GM12864 (cell line): ENCODE measurements around the gene GNA12.

Experiments used
- DNase-seq: peaks from one replicate; pipeline ENCODE4 v3.0.0-alpha.2; 2011; ENCODE audit warnings: low read depth
- H3K4me3 ChIP-seq: 2 replicates; pipeline ENCODE4 v1.5.1; 2011; ENCODE audit warnings: mild to moderate bottlenecking, low read depth, low read length, control low read depth
- CTCF ChIP-seq: IDR thresholded peaks from 2 replicates; pipeline ENCODE4 v1.5.1; 2011; ENCODE audit warnings: low read depth, mild to moderate bottlenecking, moderate library complexity, low read length, control low read depth, inconsistent platforms; ENCODE audit errors: missing control alignments

GNA12 gene

GRCh38 chr7:2884161-2884560, 40.1 kb upstream of the GNA12 start:
- TF ChIP-seq CTCF = no peak

GRCh38 chr7:2883101-2883500, 39.0 kb upstream of the GNA12 start:
- H3K4me3 ChIP-seq = no peak overlapping the region
- TF ChIP-seq CTCF = no peak

More at GRCh38 chr7:2884161-2884560, 40.1 kb upstream of the GNA12 start:
- no peak overlapping the region for H3K4me3 ChIP-seq
- no peak for DNase-seq

GRCh38 chr7:2882111-2882510, 38.0 kb upstream of the GNA12 start:
- TF ChIP-seq CTCF = no peak
- no peak for DNase-seq
- H3K4me3 ChIP-seq = no peak overlapping the region

More at GRCh38 chr7:2883101-2883500, 39.0 kb upstream of the GNA12 start:
- DNase-seq = no peak

GRCh38 chr7:2880874-2881533, 36.9 kb upstream of the GNA12 start:
- no peak for TF ChIP-seq CTCF
- no peak for DNase-seq

GRCh38 chr7:2880051-2880450, 35.9 kb upstream of the GNA12 start:
- no peak overlapping the region for H3K4me3 ChIP-seq
- no peak for TF ChIP-seq CTCF
- no peak for DNase-seq

More at GRCh38 chr7:2880874-2881533, 36.9 kb upstream of the GNA12 start:
- no peak overlapping the region for H3K4me3 ChIP-seq

GRCh38 chr7:2879354-2879753, 35.2 kb upstream of the GNA12 start:
- H3K4me3 ChIP-seq = no peak overlapping the region
- no peak for TF ChIP-seq CTCF
- no peak for DNase-seq

- no peak for DNase-seq
- no peak overlapping the region for H3K4me3 ChIP-seq
- no peak for TF ChIP-seq CTCF
Measured at GRCh38 chr7:2878306-2878705, 34.2 kb upstream of the GNA12 start.
